ENCODE data around the gene COX6A1. TPM values are rescaled to one million over a fixed set of nuclear protein-coding genes. Genes with fewer than 3 reads are reported as not detected.

Gene COX6A1
- total RNA-seq, 6 experiments from 2014 or later, result 229 to 625 (median 292) TPM

DNA sequence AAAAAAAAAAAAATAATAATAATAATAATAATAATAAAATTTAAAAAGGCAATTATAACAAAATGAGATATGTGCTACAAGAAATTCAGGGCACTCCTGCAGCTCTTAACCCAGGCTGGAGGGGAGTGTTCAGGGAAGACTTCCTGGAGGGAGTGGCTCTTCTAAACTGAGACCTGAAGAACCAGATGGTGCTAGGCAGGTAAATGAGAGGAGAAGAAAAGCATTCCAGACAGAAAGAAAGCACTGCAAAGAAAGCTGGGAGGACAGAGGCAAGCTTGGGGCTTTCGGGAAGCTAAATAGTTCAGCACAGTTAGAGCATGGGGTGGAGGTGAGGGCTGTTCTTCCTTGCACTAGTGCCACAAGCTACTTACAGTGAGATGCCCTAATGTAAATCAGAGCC, 41.5 kb downstream of the COX6A1 start:
- WGBS (ENCODE audit: insufficient coverage, low coverage, low lambda C conversion rate, missing lambda C conversion rate), result 100% methylated on average over 1 of the region's 1 CpG

GRCh38 chr12:120480211-120480610, 42.3 kb downstream of the COX6A1 start:
- H3K9me3 ChIP-seq, result no peaks in the 10 kb centered on the region
- ATAC-seq, result no peak

More for the DNA sequence above, 41.5 kb downstream of the COX6A1 start:
- ATAC-seq, result no peak
- H3K27me3 ChIP-seq, result no peaks in the 10 kb centered on the region
- H3K4me3 ChIP-seq, result no peak overlapping the region
- H3K36me3 ChIP-seq, result no peaks in the 10 kb centered on the region
- intact Hi-C loops (cut with DNase I), result no loop called here
- DNase-seq, result no peak
- H3K27ac ChIP-seq, result no peak overlapping the region
- H3K9me3 ChIP-seq, result no peaks in the 10 kb centered on the region
- H3K4me1 ChIP-seq, result no peaks in the 10 kb centered on the region
- TF ChIP-seq CTCF (IDR thresholded peaks at IDR 0.05), result no peak
- no peak for TF ChIP-seq POLR2A (IDR thresholded peaks at IDR 0.05)

DNA sequence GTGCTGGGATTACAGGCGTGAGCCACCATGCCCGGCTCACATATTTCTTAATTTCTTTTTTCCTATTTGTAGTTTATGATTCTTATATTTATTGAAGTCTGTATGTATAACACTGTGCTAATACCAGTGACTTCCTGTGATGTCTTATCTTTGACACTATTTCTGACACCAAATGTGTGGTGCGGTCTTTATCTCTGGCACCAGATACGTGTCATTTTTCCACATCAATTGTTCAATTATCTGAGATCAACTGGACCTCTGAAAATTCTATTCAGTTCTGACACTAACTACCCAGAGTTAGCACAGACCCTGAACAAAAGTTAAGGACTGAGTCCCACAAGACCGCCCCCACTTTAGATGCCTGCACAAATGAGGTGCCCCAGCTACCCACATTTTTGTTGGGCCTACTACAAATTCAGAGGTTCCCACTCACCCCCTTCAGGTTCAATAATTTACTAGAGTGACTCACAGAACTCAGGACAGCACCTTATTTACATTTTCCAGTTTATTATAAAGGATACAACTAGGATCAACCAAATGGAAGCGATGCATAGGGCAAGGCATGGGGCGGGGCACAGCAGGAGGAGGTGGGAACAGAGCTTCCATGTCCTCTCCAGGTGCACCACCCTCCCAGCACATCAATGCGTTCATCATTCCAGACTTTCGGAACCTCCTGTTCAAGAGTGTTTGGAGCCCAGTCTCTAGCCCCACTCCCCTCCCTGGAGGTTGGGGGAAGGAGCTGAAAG, 43.3 kb downstream of the COX6A1 start:
- WGBS (ENCODE audit: insufficient coverage, low coverage, low lambda C conversion rate, missing lambda C conversion rate), result 98% methylated on average over 7 of the region's 9 CpGs
- DNase-seq (no peak), ATAC-seq (no peak)
- Histone ChIP-seq H3K4me1 (no peaks in the 10 kb centered on the region), H3K27me3 (no peaks in the 10 kb centered on the region), H3K9me3 (no peaks in the 10 kb centered on the region), H3K4me3 (no peak overlapping the region), H3K36me3 (no peaks in the 10 kb centered on the region), H3K27ac (no peak overlapping the region)
- no peak for TF ChIP-seq POLR2A (IDR thresholded peaks at IDR 0.05)
- intact Hi-C loops (cut with DNase I), result no loop called here

More at GRCh38 chr12:120480211-120480610, 42.3 kb downstream of the COX6A1 start:
- Histone ChIP-seq H3K27ac (no peak overlapping the region), H3K4me1 (no peaks in the 10 kb centered on the region), H3K27me3 (no peaks in the 10 kb centered on the region), H3K4me3 (no peak overlapping the region), H3K36me3 (no peaks in the 10 kb centered on the region)
- TF ChIP-seq CTCF (IDR thresholded peaks at IDR 0.05), result no peak
- no peak for TF ChIP-seq POLR2A (IDR thresholded peaks at IDR 0.05)
- 89% methylated on average over 1 of the region's 1 CpG for WGBS (ENCODE audit: insufficient coverage, low coverage, low lambda C conversion rate, missing lambda C conversion rate)
- no peak for DNase-seq
- intact Hi-C loops (cut with DNase I), result no loop called here

DNA sequence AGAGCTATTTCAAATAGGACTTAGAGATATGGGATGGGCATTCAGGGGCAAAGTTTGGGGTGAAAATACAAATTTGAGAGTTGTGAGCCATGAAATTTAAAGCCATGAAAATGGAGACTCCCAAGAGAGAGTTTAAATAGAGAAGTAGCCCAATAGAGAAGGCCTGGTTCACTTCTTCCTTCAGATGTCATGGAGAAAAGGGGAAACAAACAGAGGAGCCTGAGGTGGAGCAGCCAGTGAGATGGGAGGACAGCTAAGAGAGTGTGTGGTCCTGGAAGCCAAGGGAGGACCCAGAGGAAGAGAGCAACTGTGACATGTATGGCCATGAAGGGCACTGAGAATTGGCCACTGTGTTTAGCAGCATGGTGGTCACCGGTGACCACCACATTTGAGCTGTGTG, 45.7 kb downstream of the COX6A1 start:
- DNase-seq, result no peak

More for the DNA sequence above, 45.7 kb downstream of the COX6A1 start:
- no peak overlapping the region for H3K4me3 ChIP-seq
- no peak for ATAC-seq
- no peaks in the 10 kb centered on the region for H3K27me3 ChIP-seq
- intact Hi-C loops (cut with DNase I), result no loop called here
- TF ChIP-seq POLR2A (IDR thresholded peaks at IDR 0.05) (no peak), CTCF (IDR thresholded peaks at IDR 0.05) (no peak)
- no peaks in the 10 kb centered on the region for H3K4me1 ChIP-seq
- 91% methylated on average over 1 of the region's 1 CpG for WGBS (ENCODE audit: insufficient coverage, low coverage, low lambda C conversion rate, missing lambda C conversion rate)
- no peak overlapping the region for H3K27ac ChIP-seq
- H3K9me3 ChIP-seq, result no peaks in the 10 kb centered on the region
- no peaks in the 10 kb centered on the region for H3K36me3 ChIP-seq
